ENCODE data around the gene ZCCHC17.
A peak's percentile ranks its signal among the peaks of the same experiment; 100 is the strongest.

- TF ChIP-seq, protein P1, sequence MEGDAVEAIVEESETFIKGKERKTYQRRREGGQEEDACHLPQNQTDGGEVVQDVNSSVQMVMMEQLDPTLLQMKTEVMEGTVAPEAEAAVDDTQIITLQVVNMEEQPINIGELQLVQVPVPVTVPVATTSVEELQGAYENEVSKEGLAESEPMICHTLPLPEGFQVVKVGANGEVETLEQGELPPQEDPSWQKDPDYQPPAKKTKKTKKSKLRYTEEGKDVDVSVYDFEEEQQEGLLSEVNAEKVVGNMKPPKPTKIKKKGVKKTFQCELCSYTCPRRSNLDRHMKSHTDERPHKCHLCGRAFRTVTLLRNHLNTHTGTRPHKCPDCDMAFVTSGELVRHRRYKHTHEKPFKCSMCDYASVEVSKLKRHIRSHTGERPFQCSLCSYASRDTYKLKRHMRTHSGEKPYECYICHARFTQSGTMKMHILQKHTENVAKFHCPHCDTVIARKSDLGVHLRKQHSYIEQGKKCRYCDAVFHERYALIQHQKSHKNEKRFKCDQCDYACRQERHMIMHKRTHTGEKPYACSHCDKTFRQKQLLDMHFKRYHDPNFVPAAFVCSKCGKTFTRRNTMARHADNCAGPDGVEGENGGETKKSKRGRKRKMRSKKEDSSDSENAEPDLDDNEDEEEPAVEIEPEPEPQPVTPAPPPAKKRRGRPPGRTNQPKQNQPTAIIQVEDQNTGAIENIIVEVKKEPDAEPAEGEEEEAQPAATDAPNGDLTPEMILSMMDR (conservative IDR thresholded peaks at IDR 0.05 in 1 of 2, IDR thresholded peaks at IDR 0.05 in 1 of 2; ENCODE audit: extremely low read depth in 1 of 2, insufficient read depth in 1 of 2, low read depth in 1 of 2, low read length in 2 of 2): peak; percentile 83 to 95
- no peak for TF ChIP-seq EZH2 (IDR thresholded peaks at IDR 0.05; ENCODE audit: borderline replicate concordance, low read length)
These were observed 97.9 kb downstream of the ZCCHC17 start for GRCh38 chr1:31394584-31395193.

All from mammary epithelial cell (primary cell).